DND-41 (cell line): Measurements from ENCODE around the gene AP2A1.

ENCODE experiments used
- EZH2 ChIP-seq: IDR thresholded peaks from 3 replicates; pipeline ENCODE4 v1.6.1; 2012; ENCODE audit warnings: borderline replicate concordance, low read depth, mild to moderate bottlenecking, moderate library complexity, low read length, inconsistent platforms; ENCODE audit not compliant: severe bottlenecking
- TF ChIP-seq, protein P1 (sequence below): IDR thresholded peaks from 2 replicates; pipeline ENCODE4 v1.5.1; 2012; ENCODE audit warnings: borderline replicate concordance, low read length, moderate library complexity, mild to moderate bottlenecking; ENCODE audit not compliant: poor library complexity, severe bottlenecking; ENCODE audit errors: extremely low read depth

DNA sequence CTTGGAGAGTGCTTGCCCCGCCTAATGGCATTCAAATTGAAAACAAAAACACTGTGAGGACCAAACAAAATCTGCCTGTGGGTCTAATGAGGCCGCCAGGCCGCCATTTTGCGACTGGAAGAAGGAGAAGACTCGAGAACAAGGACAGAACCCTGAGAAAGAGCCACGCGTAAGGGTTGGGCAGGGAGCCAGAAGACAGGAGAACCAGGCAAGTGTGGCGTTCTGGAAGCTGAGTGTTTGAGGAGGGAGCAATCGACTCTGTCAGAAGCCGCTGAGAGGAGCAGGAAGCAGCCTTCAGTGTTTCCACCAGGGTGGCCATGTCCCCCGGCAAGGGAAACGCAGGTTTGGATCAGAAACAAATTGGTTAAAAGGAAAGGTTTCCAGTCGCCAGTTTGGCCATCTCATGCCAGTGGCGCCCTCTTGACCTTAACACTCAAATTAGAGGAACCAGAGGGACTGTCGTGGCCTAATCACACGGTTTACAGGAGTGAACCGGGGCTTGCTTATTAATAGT is 74.0 kb downstream of the AP2A1 start:
- TF ChIP-seq, protein P1, sequence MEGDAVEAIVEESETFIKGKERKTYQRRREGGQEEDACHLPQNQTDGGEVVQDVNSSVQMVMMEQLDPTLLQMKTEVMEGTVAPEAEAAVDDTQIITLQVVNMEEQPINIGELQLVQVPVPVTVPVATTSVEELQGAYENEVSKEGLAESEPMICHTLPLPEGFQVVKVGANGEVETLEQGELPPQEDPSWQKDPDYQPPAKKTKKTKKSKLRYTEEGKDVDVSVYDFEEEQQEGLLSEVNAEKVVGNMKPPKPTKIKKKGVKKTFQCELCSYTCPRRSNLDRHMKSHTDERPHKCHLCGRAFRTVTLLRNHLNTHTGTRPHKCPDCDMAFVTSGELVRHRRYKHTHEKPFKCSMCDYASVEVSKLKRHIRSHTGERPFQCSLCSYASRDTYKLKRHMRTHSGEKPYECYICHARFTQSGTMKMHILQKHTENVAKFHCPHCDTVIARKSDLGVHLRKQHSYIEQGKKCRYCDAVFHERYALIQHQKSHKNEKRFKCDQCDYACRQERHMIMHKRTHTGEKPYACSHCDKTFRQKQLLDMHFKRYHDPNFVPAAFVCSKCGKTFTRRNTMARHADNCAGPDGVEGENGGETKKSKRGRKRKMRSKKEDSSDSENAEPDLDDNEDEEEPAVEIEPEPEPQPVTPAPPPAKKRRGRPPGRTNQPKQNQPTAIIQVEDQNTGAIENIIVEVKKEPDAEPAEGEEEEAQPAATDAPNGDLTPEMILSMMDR = no peak
- no peak for TF ChIP-seq EZH2
